HG03439 (cell line): ENCODE results near the gene DKKL1.
"Not testable (repeated sequence)": the region's sequence is repeated elsewhere in the genome, so short reads cannot be mapped to it uniquely, and the experiment has no call there.

Source experiments
- ATAC-seq: cut with Tn5 transposase; IDR thresholded peaks from one replicate; pipeline ENCODE4 v1.9.1; 2021; ENCODE audit warnings: mild to moderate bottlenecking, moderate library complexity; ENCODE audit not compliant: unreplicated experiment

DKKL1 gene

GRCh38 chr19:49359851-49360820 lies 3.5 kb upstream of the DKKL1 start:
- no peak for ATAC-seq

GRCh38 chr19:49361438-49362047 lies 2.1 kb upstream of the DKKL1 start:
- ATAC-seq, result no peak

- ATAC-seq, result no peak
These were observed 1.4 kb upstream of the DKKL1 start, which contains the start of gene TEAD2 for GRCh38 chr19:49362048-49362928. TSS of gene TEAD2 (minus strand) at chr19:49362416. CDS start at chr19:49360075, 2,341 bp downstream.

GRCh38 chr19:49362929-49363267 lies 779 bp upstream of the DKKL1 start:
- ATAC-seq, result no peak

GRCh38 chr19:49364083-49364737 lies 533 bp downstream of the DKKL1 start:
- ATAC-seq, result no peak

GRCh38 chr19:49366110-49366509 lies 2.4 kb downstream of the DKKL1 start:
- ATAC-seq, result no peak

GRCh38 chr19:49368711-49369358 lies 5.2 kb downstream of the DKKL1 start:
- ATAC-seq, result no peak

- ATAC-seq, result no peak
These were observed 7.5 kb downstream of the DKKL1 start for GRCh38 chr19:49371184-49371583.

GRCh38 chr19:49373174-49373573 lies 9.5 kb downstream of the DKKL1 start:
- ATAC-seq, result not testable (repeated sequence)

- ATAC-seq, result no peak
These were observed 11.2 kb downstream of the DKKL1 start for GRCh38 chr19:49374665-49375434.

- no peak for ATAC-seq
These were observed 14.8 kb downstream of the DKKL1 start for GRCh38 chr19:49378512-49378911.

GRCh38 chr19:49380391-49380790 lies 16.7 kb downstream of the DKKL1 start:
- ATAC-seq, result no peak

GRCh38 chr19:49382639-49383038 lies 19.0 kb downstream of the DKKL1 start:
- no peak for ATAC-seq

- no peak for ATAC-seq
These were observed 19.9 kb downstream of the DKKL1 start for GRCh38 chr19:49383599-49383998.

- no peak for ATAC-seq
These were observed 24.3 kb downstream of the DKKL1 start, which contains the start of gene KASH5 for GRCh38 chr19:49387936-49388372. TSS of gene KASH5 (plus strand) at chr19:49388249. CDS start at chr19:49390884, 2,635 bp downstream.

GRCh38 chr19:49389406-49389805 lies 25.7 kb downstream of the DKKL1 start:
- ATAC-seq, result no peak

GRCh38 chr19:49390131-49390928 lies 26.7 kb downstream of the DKKL1 start:
- no peak for ATAC-seq

- no peak for ATAC-seq
These were observed 27.3 kb downstream of the DKKL1 start for GRCh38 chr19:49390929-49391359.
